ENCODE results near the gene CINP. TPM values are rescaled to one million over a fixed set of nuclear protein-coding genes. Genes with fewer than 3 reads are reported as not detected.
A peak's percentile ranks its signal among the peaks of the same experiment; 100 is the strongest.

Gene CINP
- total RNA-seq (30.1 TPM), polyA plus RNA-seq (ENCODE audit: insufficient read depth in 1 of 8, insufficient read length in 8 of 8, low replicate concordance in 1 of 8) (10 to 100 TPM; 26.2 to 35.0 (median 31.4) TPM)
- long read RNA-seq, donor 1, full-length matches to known transcripts: 7 of 7 reads
- long read RNA-seq, donor 1, partial matches to known transcripts: 0 of 7 reads
- long read RNA-seq, donor 1, other reads (novel, unspliced or antisense): 0 of 7 reads
- long read RNA-seq, donor 2: 0 reads
- long read RNA-seq, donor 3, full-length matches to known transcripts: 24 of 24 reads
- long read RNA-seq, donor 3, partial matches to known transcripts: 0 of 24 reads
- long read RNA-seq, donor 3, other reads (novel, unspliced or antisense): 0 of 24 reads
- long read RNA-seq, donor 4, full-length matches to known transcripts: 8 of 8 reads
- long read RNA-seq, donor 4, partial matches to known transcripts: 0 of 8 reads
- long read RNA-seq, donor 4, other reads (novel, unspliced or antisense): 0 of 8 reads
- long read RNA-seq, donor 5, full-length matches to known transcripts: 42 of 42 reads
- long read RNA-seq, donor 5, partial matches to known transcripts: 0 of 42 reads
- long read RNA-seq, donor 5, other reads (novel, unspliced or antisense): 0 of 42 reads
- long read RNA-seq, donor 6, full-length matches to known transcripts: 37 of 37 reads
- long read RNA-seq, donor 6, partial matches to known transcripts: 0 of 37 reads
- long read RNA-seq, donor 6, other reads (novel, unspliced or antisense): 0 of 37 reads
- long read RNA-seq, donor 7, full-length matches to known transcripts: 11 of 11 reads
- long read RNA-seq, donor 7, partial matches to known transcripts: 0 of 11 reads
- long read RNA-seq, donor 7, other reads (novel, unspliced or antisense): 0 of 11 reads
- long read RNA-seq, donor 8, full-length matches to known transcripts: 14 of 14 reads
- long read RNA-seq, donor 8, partial matches to known transcripts: 0 of 14 reads
- long read RNA-seq, donor 8, other reads (novel, unspliced or antisense): 0 of 14 reads
- long read RNA-seq, donor 9, full-length matches to known transcripts: 15 of 15 reads
- long read RNA-seq, donor 9, partial matches to known transcripts: 0 of 15 reads
- long read RNA-seq, donor 9, other reads (novel, unspliced or antisense): 0 of 15 reads
- long read RNA-seq, donor 10, full-length matches to known transcripts: 8 of 8 reads
- long read RNA-seq, donor 10, partial matches to known transcripts: 0 of 8 reads
- long read RNA-seq, donor 10, other reads (novel, unspliced or antisense): 0 of 8 reads
- long read RNA-seq, donor 11, full-length matches to known transcripts: 27 of 27 reads
- long read RNA-seq, donor 11, partial matches to known transcripts: 0 of 27 reads
- long read RNA-seq, donor 11, other reads (novel, unspliced or antisense): 0 of 27 reads

GRCh38 chr14:102362545-102363181 lies at the start of gene CINP, which contains the start of gene TECPR2:
Gene CINP (minus strand): TSS chr14:102362890. CDS start chr14:102362851, 39 bp downstream.
Gene TECPR2 (plus strand): TSS chr14:102362941. CDS start chr14:102376722, 13,781 bp downstream.
- Histone ChIP-seq H3K4me1 (ENCODE audit: control insufficient read depth, insufficient read depth, low read length) (peaks cover 17% of the 10 kb centered on the region), H3K36me3 (ENCODE audit: control insufficient read depth, insufficient read depth, low read length) (peaks cover 20% of the 10 kb centered on the region), H3K4me3 (ENCODE audit: low read length) (peak within 1 kb of the TSS; percentile 84), H3K9me3 (replicated peaks; ENCODE audit: control insufficient read depth, low read depth, low read length) (no peaks in the 10 kb centered on the region), H3K27me3 (ENCODE audit: control insufficient read depth, insufficient read depth, low read length) (no peaks in the 10 kb centered on the region), H3K27ac (ENCODE audit: low read length) (peak within 1 kb of the TSS; percentile 94)
- peak; percentile 98 for DNase-seq
- 0% methylated on average over 58 of the region's 58 CpGs for WGBS (ENCODE audit: insufficient coverage)

- no peak overlapping the region for H3K4me3 ChIP-seq (ENCODE audit: low read length)
- H3K27me3 ChIP-seq (ENCODE audit: control insufficient read depth, insufficient read depth, low read length): no peaks in the 10 kb centered on the region
- peak; percentile 75 for DNase-seq
- no peaks in the 10 kb centered on the region for H3K9me3 ChIP-seq (replicated peaks; ENCODE audit: control insufficient read depth, low read depth, low read length)
- peak overlapping the region; percentile 67 for H3K27ac ChIP-seq (ENCODE audit: low read length)
- H3K4me1 ChIP-seq (ENCODE audit: control insufficient read depth, insufficient read depth, low read length): peaks cover 5% of the 10 kb centered on the region
- H3K36me3 ChIP-seq (ENCODE audit: control insufficient read depth, insufficient read depth, low read length): peaks cover 6% of the 10 kb centered on the region
Observed at GRCh38 chr14:102408724-102409123, 46.0 kb upstream of the CINP start.

- Histone ChIP-seq H3K27me3 (ENCODE audit: control insufficient read depth, insufficient read depth, low read length) (no peaks in the 10 kb centered on the region), H3K9me3 (replicated peaks; ENCODE audit: control insufficient read depth, low read depth, low read length) (peaks cover 9% of the 10 kb centered on the region), H3K36me3 (ENCODE audit: control insufficient read depth, insufficient read depth, low read length) (peaks cover 6% of the 10 kb centered on the region), H3K27ac (ENCODE audit: low read length) (no peak overlapping the region), H3K4me1 (ENCODE audit: control insufficient read depth, insufficient read depth, low read length) (peaks cover 5% of the 10 kb centered on the region), H3K4me3 (ENCODE audit: low read length) (no peak overlapping the region)
- DNase-seq: no peak
- 84% methylated on average over 7 of the region's 7 CpGs for WGBS (ENCODE audit: insufficient coverage)
Observed at GRCh38 chr14:102407258-102407657, 44.6 kb upstream of the CINP start.

GRCh38 chr14:102403028-102403427 lies 40.3 kb upstream of the CINP start:
- Histone ChIP-seq H3K4me3 (ENCODE audit: low read length) (no peak overlapping the region), H3K36me3 (ENCODE audit: control insufficient read depth, insufficient read depth, low read length) (peaks cover 2% of the 10 kb centered on the region), H3K9me3 (replicated peaks; ENCODE audit: control insufficient read depth, low read depth, low read length) (peaks cover 19% of the 10 kb centered on the region), H3K27ac (ENCODE audit: low read length) (no peak overlapping the region), H3K4me1 (ENCODE audit: control insufficient read depth, insufficient read depth, low read length) (no peaks in the 10 kb centered on the region), H3K27me3 (ENCODE audit: control insufficient read depth, insufficient read depth, low read length) (no peaks in the 10 kb centered on the region)
- no peak for DNase-seq

GRCh38 chr14:102396521-102396920 lies 33.8 kb upstream of the CINP start:
- DNase-seq: no peak
- Histone ChIP-seq H3K9me3 (replicated peaks; ENCODE audit: control insufficient read depth, low read depth, low read length) (peaks cover 11% of the 10 kb centered on the region), H3K4me1 (ENCODE audit: control insufficient read depth, insufficient read depth, low read length) (no peaks in the 10 kb centered on the region), H3K27ac (ENCODE audit: low read length) (no peak overlapping the region), H3K4me3 (ENCODE audit: low read length) (no peak overlapping the region), H3K27me3 (ENCODE audit: control insufficient read depth, insufficient read depth, low read length) (no peaks in the 10 kb centered on the region), H3K36me3 (ENCODE audit: control insufficient read depth, insufficient read depth, low read length) (peaks cover 12% of the 10 kb centered on the region)
- WGBS (ENCODE audit: insufficient coverage): 70% methylated on average over 3 of the region's 7 CpGs

- no peak for DNase-seq
- WGBS (ENCODE audit: insufficient coverage): 45% methylated on average over 7 of the region's 9 CpGs
- Histone ChIP-seq H3K27ac (ENCODE audit: low read length) (no peak overlapping the region), H3K36me3 (ENCODE audit: control insufficient read depth, insufficient read depth, low read length) (peaks cover 12% of the 10 kb centered on the region), H3K4me1 (ENCODE audit: control insufficient read depth, insufficient read depth, low read length) (no peaks in the 10 kb centered on the region), H3K9me3 (replicated peaks; ENCODE audit: control insufficient read depth, low read depth, low read length) (peaks cover 10% of the 10 kb centered on the region), H3K27me3 (ENCODE audit: control insufficient read depth, insufficient read depth, low read length) (no peaks in the 10 kb centered on the region), H3K4me3 (ENCODE audit: low read length) (no peak overlapping the region)
Observed at GRCh38 chr14:102394717-102395375, 32.2 kb upstream of the CINP start.

GRCh38 chr14:102392506-102392905 lies 29.8 kb upstream of the CINP start:
- no peak overlapping the region for H3K27ac ChIP-seq (ENCODE audit: low read length)
- H3K4me1 ChIP-seq (ENCODE audit: control insufficient read depth, insufficient read depth, low read length): no peaks in the 10 kb centered on the region
- peaks cover 12% of the 10 kb centered on the region for H3K36me3 ChIP-seq (ENCODE audit: control insufficient read depth, insufficient read depth, low read length)
- no peaks in the 10 kb centered on the region for H3K27me3 ChIP-seq (ENCODE audit: control insufficient read depth, insufficient read depth, low read length)
- H3K9me3 ChIP-seq (replicated peaks; ENCODE audit: control insufficient read depth, low read depth, low read length): peaks cover under 1% of the 10 kb centered on the region
- H3K4me3 ChIP-seq (ENCODE audit: low read length): no peak overlapping the region
- 83% methylated on average over 1 of the region's 4 CpGs for WGBS (ENCODE audit: insufficient coverage)
- no peak for DNase-seq

- Histone ChIP-seq H3K36me3 (ENCODE audit: control insufficient read depth, insufficient read depth, low read length) (peaks cover 10% of the 10 kb centered on the region), H3K9me3 (replicated peaks; ENCODE audit: control insufficient read depth, low read depth, low read length) (no peaks in the 10 kb centered on the region), H3K4me1 (ENCODE audit: control insufficient read depth, insufficient read depth, low read length) (no peaks in the 10 kb centered on the region), H3K4me3 (ENCODE audit: low read length) (no peak overlapping the region), H3K27me3 (ENCODE audit: control insufficient read depth, insufficient read depth, low read length) (no peaks in the 10 kb centered on the region), H3K27ac (ENCODE audit: low read length) (peak overlapping the region; percentile 15)
- DNase-seq: peak; percentile 13
- WGBS (ENCODE audit: insufficient coverage): no CpG with 5 or more reads among the region's 2 CpGs
Observed at GRCh38 chr14:102390064-102390855, 27.6 kb upstream of the CINP start.

Measured in muscle of leg (tissue), 16 donors.